NCI-H345 treated with DMSO at 0.1 percent for 48 hours (cell line): Measurements from ENCODE around the gene ZNF532.

Experiments used
- DNase-seq: peaks from one replicate; lab custom pipeline; 2025; ENCODE audit not compliant: unreplicated experiment; lab: John Stamatoyannopoulos, UW

The ZNF532 gene

DNA sequence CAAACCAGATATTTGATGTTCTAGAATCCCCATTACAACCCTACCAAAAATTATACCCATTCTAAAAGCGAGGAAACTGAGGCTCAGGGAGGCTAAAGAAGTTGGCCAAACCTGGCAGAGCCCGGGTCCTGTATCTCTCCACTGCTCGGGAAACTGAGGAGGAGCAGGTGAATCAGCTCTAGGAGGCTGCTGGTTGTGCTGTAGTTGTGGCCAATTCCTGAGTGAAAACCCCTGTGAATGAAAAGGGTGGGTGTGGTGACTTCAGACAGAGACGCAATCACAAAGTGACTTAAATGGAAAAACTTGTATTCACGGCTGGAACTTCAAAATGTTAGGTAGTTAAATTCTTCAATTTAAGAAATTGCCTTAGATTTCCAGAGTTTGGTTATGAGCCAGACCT, 169.3 kb downstream of the ZNF532 start:
- no peak for DNase-seq

DNA sequence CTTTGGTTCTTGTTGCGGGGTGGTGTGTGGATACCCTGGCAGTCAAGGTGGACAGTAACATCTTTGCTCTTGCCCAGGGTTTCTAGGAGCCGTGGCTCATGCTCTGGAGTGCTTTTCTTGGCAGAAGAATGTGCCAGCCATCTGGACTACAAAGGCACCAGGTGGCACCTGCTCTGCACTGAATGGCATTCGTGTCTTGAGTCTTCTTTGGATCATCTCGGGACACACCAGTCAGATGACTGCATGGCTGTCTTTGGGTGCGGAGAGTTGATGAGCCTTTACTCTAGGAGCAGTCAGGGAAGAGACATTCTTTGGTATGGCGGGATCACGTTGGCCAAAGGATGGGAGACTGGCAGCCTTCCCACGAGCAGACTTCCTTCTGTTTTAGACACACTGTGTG, 170.9 kb downstream of the ZNF532 start:
- no peak for DNase-seq
